H1 (cell line): ENCODE measurements around the gene VPS11. TPM values are rescaled to one million over a fixed set of nuclear protein-coding genes. Genes with fewer than 3 reads are reported as not detected.

Experiments used
- CREB1 ChIP-seq: IDR thresholded peaks from 2 replicates; pipeline ENCODE4 v1.6.1; 2012; ENCODE audit warnings: inconsistent platforms
- NANOG ChIP-seq: IDR thresholded peaks from 2 replicates; pipeline ENCODE4 v1.6.1; 2011; ENCODE audit warnings: low read length, low read depth, mild to moderate bottlenecking, inconsistent platforms; ENCODE audit not compliant: insufficient read depth, poor library complexity, severe bottlenecking
- POLR2AphosphoS5 ChIP-seq: IDR thresholded peaks from 2 replicates; pipeline ENCODE4 v1.6.1; 2011; ENCODE audit warnings: low read depth, low read length
- TCF12 ChIP-seq: IDR thresholded peaks from 2 replicates; pipeline ENCODE4 v1.6.1; 2011; ENCODE audit warnings: low read depth, mild to moderate bottlenecking, low read length
- polyA plus RNA-seq, 7 experiments: library from polyadenylated mRNA; depleted of rRNA in 3 of 7; stranded (reverse) in 5 of 7; unstranded in 2 of 7; fragments of >200 nt in 5 of 7; fragments of 200-250 nt in 2 of 7; gene quantifications; 1 replicate in 5 of 7; 2 replicates in 1 of 7; 4 replicates in 1 of 7; pipeline versions ENCODE4 v1.2.1 to v1.2.3, GENCODE V29; 2011 to 2013; ENCODE audit warnings: missing spikeins in 2 of 7, mixed read lengths in 2 of 7
- total RNA-seq: library from RNA; stranded (reverse); fragmentation: NEBNext Ultra II Directional; extraction: Animal tissue kit (Norgen Biotek cat#: 25700); gene quantifications from 2 replicates; pipeline ENCODE4 v1.2.1, GENCODE V29; 2021

Gene VPS11
- total and polyA plus RNA-seq, 2 of the 8 experiments (the other 6 are each of a cell fraction or from before 2014, with no cell fraction given): 13.1 to 15.5 TPM

DNA sequence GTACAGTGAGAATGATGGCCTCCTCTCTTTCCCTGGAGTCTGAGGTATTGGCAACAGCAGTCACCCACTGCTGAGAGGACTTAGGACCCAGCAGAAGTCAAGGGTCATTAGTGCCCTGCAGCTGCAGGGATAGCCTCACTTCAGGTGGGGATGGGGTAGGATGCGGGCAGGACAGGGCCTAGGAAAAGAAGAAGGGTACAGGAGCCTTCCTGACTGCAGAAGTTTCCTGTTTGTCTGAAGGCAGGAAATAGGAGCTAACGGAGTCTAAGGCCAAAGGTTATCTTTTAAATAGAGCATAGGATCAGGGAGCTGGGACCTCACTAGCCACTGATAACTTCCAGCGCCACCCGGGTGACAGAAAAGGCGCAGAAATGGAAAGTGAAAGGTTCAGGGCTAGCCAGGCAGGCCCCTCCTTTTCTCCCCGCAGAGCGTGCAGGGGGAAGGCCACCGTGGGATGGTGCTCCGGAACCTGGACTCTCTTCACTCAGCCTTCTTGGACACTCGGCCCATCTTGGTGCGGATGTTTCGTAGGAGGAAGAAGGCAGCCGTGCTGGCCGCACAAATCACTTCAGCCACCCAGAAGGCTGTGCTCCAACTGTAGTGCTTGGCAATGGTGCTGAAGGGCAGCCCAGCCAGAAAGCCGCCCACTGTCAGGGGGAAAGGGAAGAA is 43.1 kb upstream of the VPS11 start (continued):
- TF ChIP-seq NANOG (no peak), CREB1 (no peak), POLR2AphosphoS5 (no peak), TCF12 (no peak)
- TF ChIP-seq, all 59 proteins: peak for 0
